H9 (cell line): ENCODE measurements around the gene DUSP6. TPM values are rescaled to one million over a fixed set of nuclear protein-coding genes. Genes with fewer than 3 reads are reported as not detected.

Source experiments
- DNase-seq: peaks from one replicate; pipeline ENCODE4 v3.0.0-alpha.2; 2017
- H2AFZ ChIP-seq: one replicate; pipeline ENCODE4 v1.6.1; 2013; ENCODE audit warnings: mild to moderate bottlenecking, low read length, control low read depth, moderate library complexity
- H2AK5ac ChIP-seq: 2 replicates; pipeline ENCODE4 v1.6.1; 2013; ENCODE audit warnings: low read length, control low read depth, mixed read lengths; ENCODE audit not compliant: insufficient read length
- H2BK120ac ChIP-seq: one replicate; pipeline ENCODE4 v1.6.1; 2013; ENCODE audit warnings: low read depth, mild to moderate bottlenecking, low read length, control low read depth, inconsistent platforms; ENCODE audit not compliant: poor library complexity, severe bottlenecking
- H2BK12ac ChIP-seq: 2 replicates; pipeline ENCODE4 v1.6.1; 2013; ENCODE audit warnings: low read length, control low read depth, mixed read lengths, low read depth; ENCODE audit not compliant: insufficient read length
- H2BK15ac ChIP-seq: 2 replicates; pipeline ENCODE4 v1.6.1; 2013; ENCODE audit warnings: low read depth, low read length, control low read depth
- H2BK20ac ChIP-seq: one replicate; pipeline ENCODE4 v1.6.1; 2013; ENCODE audit warnings: low read depth, mild to moderate bottlenecking, low read length, control low read depth, inconsistent platforms; ENCODE audit not compliant: poor library complexity, severe bottlenecking
- H2BK5ac ChIP-seq: 2 replicates; pipeline ENCODE4 v1.6.1; 2013; ENCODE audit warnings: low read length, control low read depth, mixed read lengths; ENCODE audit not compliant: insufficient read length
- H3K14ac ChIP-seq: 2 replicates; pipeline ENCODE4 v1.6.1; 2013; ENCODE audit warnings: low read length, control low read depth; ENCODE audit not compliant: insufficient read depth
- H3K18ac ChIP-seq: 2 replicates; pipeline ENCODE4 v1.6.1; 2013; ENCODE audit warnings: low read depth, mild to moderate bottlenecking, mixed read lengths, low read length, control low read depth; ENCODE audit not compliant: insufficient read length
- H3K23ac ChIP-seq: 2 replicates; pipeline ENCODE4 v1.6.1; 2013; ENCODE audit warnings: low read length, control low read depth, mixed read lengths, low read depth; ENCODE audit not compliant: insufficient read length
- H3K23me2 ChIP-seq: 2 replicates; pipeline ENCODE4 v1.6.1; 2013; ENCODE audit warnings: low read depth, mild to moderate bottlenecking, mixed read lengths, low read length, control low read depth; ENCODE audit not compliant: insufficient read length, poor library complexity, severe bottlenecking
- H3K27ac ChIP-seq: 2 replicates; pipeline ENCODE4 v1.5.1; 2013; ENCODE audit warnings: low read length, control low read depth, mixed read lengths, low read depth; ENCODE audit not compliant: insufficient read length
- H3K27me3 ChIP-seq: 2 replicates; pipeline ENCODE4 v1.6.1; 2013; ENCODE audit warnings: low read length, control low read depth, inconsistent platforms; ENCODE audit not compliant: insufficient read depth
- H3K4ac ChIP-seq: 2 replicates; pipeline ENCODE4 v1.6.1; 2013; ENCODE audit warnings: low read depth, mild to moderate bottlenecking, control low read depth, inconsistent platforms, low read length, moderate library complexity
- H3K4me1 ChIP-seq: 2 replicates; pipeline ENCODE4 v1.6.1; 2013; ENCODE audit warnings: low read length, control low read depth, inconsistent platforms; ENCODE audit not compliant: insufficient read depth
- H3K4me2 ChIP-seq: 2 replicates; pipeline ENCODE4 v1.6.1; 2013; ENCODE audit warnings: low read length, control low read depth, mixed read lengths; ENCODE audit not compliant: insufficient read length, insufficient read depth
- H3K56ac ChIP-seq: 2 replicates; pipeline ENCODE4 v1.6.1; 2013; ENCODE audit warnings: low read depth, mild to moderate bottlenecking, mixed read lengths, low read length, control low read depth; ENCODE audit not compliant: insufficient read length
- H3K79me1 ChIP-seq: 2 replicates; pipeline ENCODE4 v1.6.1; 2013; ENCODE audit warnings: low read depth, mild to moderate bottlenecking, moderate library complexity, low read length, control low read depth, inconsistent platforms; ENCODE audit not compliant: insufficient read depth, poor library complexity, severe bottlenecking
- H3K79me2 ChIP-seq: 2 replicates; pipeline ENCODE4 v1.6.1; 2013; ENCODE audit warnings: low read length, control low read depth, inconsistent platforms; ENCODE audit not compliant: insufficient read depth
- H3K9ac ChIP-seq: 2 replicates; pipeline ENCODE4 v1.6.1; 2013; ENCODE audit warnings: low read length, control low read depth, mixed read lengths; ENCODE audit not compliant: insufficient read length; ENCODE audit errors: extremely low read depth
- H3K9me3 ChIP-seq: one replicate; pipeline ENCODE4 v1.6.1; 2013; ENCODE audit warnings: low read depth, low read length, inconsistent platforms; ENCODE audit not compliant: control insufficient read depth
- H3T11ph ChIP-seq: one replicate; pipeline ENCODE4 v1.6.1; 2013; ENCODE audit warnings: mild to moderate bottlenecking, low read length, control low read depth, inconsistent platforms
- H4K20me1 ChIP-seq: one replicate; pipeline ENCODE4 v1.6.1; 2013; ENCODE audit not compliant: control insufficient read depth, insufficient read length, insufficient read depth
- H4K5ac ChIP-seq: 2 replicates; pipeline ENCODE4 v1.6.1; 2013; ENCODE audit warnings: low read depth, mild to moderate bottlenecking, mixed read lengths, low read length, control low read depth; ENCODE audit not compliant: insufficient read length
- H4K8ac ChIP-seq: replicated peaks from 2 replicates; pipeline ENCODE4 v1.6.1; 2013; ENCODE audit warnings: low read length, control low read depth, mixed read lengths, low read depth; ENCODE audit not compliant: insufficient read length
- H4K91ac ChIP-seq: 2 replicates; pipeline ENCODE4 v1.6.1; 2013; ENCODE audit warnings: low read depth, mild to moderate bottlenecking, moderate library complexity, mixed read lengths, low read length, control low read depth; ENCODE audit not compliant: insufficient read length
- H3K27ac Mint-ChIP-seq, 3 experiments: 2 replicates in 2 of 3; 3 replicates in 1 of 3; pipeline ENCODE4 v1.8.0; 2020 to 2021; ENCODE audit warnings: mixed read lengths in 3 of 3, mild to moderate bottlenecking in 1 of 3, moderate library complexity in 1 of 3
- H3K27me3 Mint-ChIP-seq: 2 replicates; pipeline ENCODE4 v1.8.0; 2021; ENCODE audit warnings: low read depth, mild to moderate bottlenecking, moderate library complexity, mixed read lengths
- H3K36me3 Mint-ChIP-seq, 3 experiments: 2 replicates in 2 of 3; 3 replicates in 1 of 3; pipeline ENCODE4 v1.8.0; 2020 to 2021; ENCODE audit warnings: low read depth in 3 of 3, mixed read lengths in 3 of 3; ENCODE audit not compliant: insufficient read depth in 1 of 3
- H3K4me1 Mint-ChIP-seq, 2 experiments: 2 replicates each; pipeline ENCODE4 v1.8.0; 2020; ENCODE audit warnings: mixed read lengths in 2 of 2
- H3K4me3 Mint-ChIP-seq, 2 experiments: 2 replicates in 1 of 2; 3 replicates in 1 of 2; pipeline ENCODE4 v1.8.0; 2020 to 2021; ENCODE audit warnings: mild to moderate bottlenecking in 2 of 2, mixed read lengths in 2 of 2, moderate library complexity in 1 of 2
- H3K9me3 Mint-ChIP-seq, 2 experiments: 2 replicates in 1 of 2; 3 replicates in 1 of 2; pipeline ENCODE4 v1.8.0; 2020; ENCODE audit warnings: mild to moderate bottlenecking in 2 of 2, mixed read lengths in 2 of 2, moderate library complexity in 1 of 2
- CTCF ChIP-seq: fragments of 200-600 bp; sonication (generic); conservative IDR thresholded peaks from 3 replicates; pipeline ENCODE4 v1.8.0; 2021; ENCODE audit warnings: antibody characterized with exemption, mild to moderate bottlenecking
- WGBS: extraction: QIAGEN DNeasy Blood & Tissue Kit; methylation state at CpG from one replicate; pipeline ENCODE4 v1.1.7; 2013; ENCODE audit warnings: missing lambda C conversion rate, low lambda C conversion rate, mixed read lengths; ENCODE audit not compliant: insufficient read length; ENCODE audit errors: extremely low coverage; 5-methylcytosine and 5-hydroxymethylcytosine counted together
- total RNA-seq: library from RNA; stranded (reverse); gene quantifications from 2 replicates; pipeline ENCODE4 v1.2.1, GENCODE V29; 2021

DUSP6 gene
- total RNA-seq, 1 experiment from 2014 or later: 35.3 TPM

- no peak overlapping the region for H3K18ac ChIP-seq
- Mint-ChIP-seq H3K27ac (no peak overlapping the region), H3K36me3 (peaks cover 0 to 10% (median 0%) of the 10 kb centered on the region in 3 experiments; a peak in 3 of 7 replicates), H3K27me3 (peaks cover 75% of the 10 kb centered on the region), H3K4me1 (peaks cover 29 to 43% of the 10 kb centered on the region in 2 experiments), H3K9me3 (peaks cover 0 to 9% of the 10 kb centered on the region in 2 experiments; a peak in 2 of 5 replicates), H3K4me3 (peak overlapping the region in 1 of 2 experiments; percentile 50; a peak in 2 of 5 replicates)
- H3K4me2 ChIP-seq: no peak overlapping the region
- no peak overlapping the region for H3K14ac ChIP-seq
- no peaks in the 10 kb centered on the region for H3K9me3 ChIP-seq
- no peak overlapping the region for H2BK15ac ChIP-seq
- H3K23ac ChIP-seq: no peak overlapping the region
- H3K79me2 ChIP-seq: peaks cover 5% of the 10 kb centered on the region; the same call in 1 of the 2 replicates
- H3T11ph ChIP-seq: no peak overlapping the region
- H4K5ac ChIP-seq: no peak overlapping the region
- no peak overlapping the region for H3K4ac ChIP-seq
- no peak overlapping the region for H3K9ac ChIP-seq
- no peak overlapping the region for H4K8ac ChIP-seq
- no peak overlapping the region for H2BK5ac ChIP-seq
- H2BK120ac ChIP-seq: no peak overlapping the region
- no peaks in the 10 kb centered on the region for H4K20me1 ChIP-seq
- H3K56ac ChIP-seq: no peak overlapping the region
- no peak overlapping the region for H2AFZ ChIP-seq
- H2BK12ac ChIP-seq: no peak overlapping the region
- DNase-seq: no peak
- H2BK20ac ChIP-seq: no peak overlapping the region
- no peaks in the 10 kb centered on the region for H3K79me1 ChIP-seq
- H3K23me2 ChIP-seq: peaks cover 21% of the 10 kb centered on the region
- H2AK5ac ChIP-seq: no peak overlapping the region
- no CpG with 5 or more reads among the region's 4 CpGs for WGBS
- H3K27me3 ChIP-seq: peaks cover 11% of the 10 kb centered on the region; the same call in 1 of the 2 replicates
- no peak for TF ChIP-seq CTCF
- H4K91ac ChIP-seq: no peak overlapping the region
- peaks cover 16% of the 10 kb centered on the region; the same call in 1 of the 2 replicates for H3K4me1 ChIP-seq
- H3K27ac ChIP-seq: no peak overlapping the region
Observed at GRCh38 chr12:89356069-89356665, 3.9 kb upstream of the DUSP6 start.
